ENCODE data around the gene CRPPA. TPM values are rescaled to one million over a fixed set of nuclear protein-coding genes. Genes with fewer than 3 reads are reported as not detected.

Gene CRPPA
- total and polyA plus RNA-seq, 2 of the 4 experiments (the other 2 are of a cell fraction): 0.67 to 1.3 TPM

GRCh38 chr7:16422917-16423316, 1.6 kb upstream of the CRPPA start:
- Histone ChIP-seq H3K14ac (replicated peaks; ENCODE audit: low read depth, low read length) (peak overlapping the region; percentile 10; the same call in 1 of the 2 replicates), H3K18ac (ENCODE audit: low read depth, low read length) (peak overlapping the region; percentile 85), H2BK15ac (ENCODE audit: low read depth, low read length) (peak overlapping the region; percentile 78; the same call in 2 of the 3 replicates), H2BK5ac (ENCODE audit: low read depth, low read length, poor library complexity, severe bottlenecking) (peak overlapping the region; percentile 53), H3K9me3 (ENCODE audit: control insufficient read depth, insufficient read depth, low read length) (no peaks in the 10 kb centered on the region), H4K8ac (ENCODE audit: low read depth in 2 of 2, low read length in 2 of 2) (peak overlapping the region in 1 of 2 experiments; percentile 54; a peak in 2 of 4 replicates), H3K4ac (ENCODE audit: low read depth, low read length) (peak overlapping the region; percentile 71), H2BK120ac (ENCODE audit: low read depth, low read length) (peak overlapping the region; percentile 86), H3K36me3 (ENCODE audit: control insufficient read depth, insufficient read depth, low read length) (no peaks in the 10 kb centered on the region), H3K79me1 (ENCODE audit: low read depth in 1 of 2, low read length in 2 of 2) (peaks cover 0 to 8% of the 10 kb centered on the region in 2 experiments; a peak in 2 of 4 replicates), H4K5ac (ENCODE audit: low read depth, low read length) (peak overlapping the region; percentile 92), H4K20me1 (ENCODE audit: insufficient read depth, low read length) (no peaks in the 10 kb centered on the region), H2AFZ (replicated peaks; ENCODE audit: low read length, poor library complexity) (no peak overlapping the region), H4K91ac (ENCODE audit: insufficient read depth, low read depth, low read length) (peak overlapping the region; percentile 70), H3K4me3 (ENCODE audit: insufficient read depth, low read depth, low read length) (no peak overlapping the region), H2AK5ac (ENCODE audit: low read depth, low read length) (peak overlapping the region; percentile 1; the same call in 1 of the 2 replicates), H3K27me3 (ENCODE audit: control insufficient read depth, insufficient read depth, low read length) (no peaks in the 10 kb centered on the region), H3K4me2 (ENCODE audit: low read depth, low read length) (no peak overlapping the region), H3K56ac (ENCODE audit: extremely low read depth, insufficient read depth, low read length) (no peak overlapping the region), H3K27ac (ENCODE audit: insufficient read depth, low read length) (peak overlapping the region; percentile 43; the same call in 1 of the 2 replicates), H3K4me1 (ENCODE audit: control insufficient read depth, insufficient read depth, low read length) (peaks cover 11% of the 10 kb centered on the region), H2BK20ac (ENCODE audit: low read depth, low read length) (peak overlapping the region; percentile 83), H3K9me1 (ENCODE audit: insufficient read depth, low read length) (peaks cover 8% of the 10 kb centered on the region), H3K9ac (ENCODE audit: low read depth, low read length) (no peak overlapping the region), H2AK9ac (replicated peaks; ENCODE audit: low read depth, low read length, poor library complexity) (no peak overlapping the region), H3K23ac (ENCODE audit: low read depth, low read length) (peak overlapping the region; percentile 52; the same call in 1 of the 2 replicates)
- BruUV-seq (replicated peaks): no TSS peak
- in situ Hi-C loops (cut with MboI; ENCODE audit: low sequenced_read_pairs) (no loop called here), dilution Hi-C loops (cut with HindIII; ENCODE audit: low sequenced_read_pairs, unreplicated experiment) (no loop called here), intact Hi-C loops (cut with micrococcal nuclease) (loop anchor here (10.0 kb wide), 1 partner anchor 492 kb away; no protein-coding TSS in a partner anchor)
- no peak for ATAC-seq (ENCODE audit: low read depth)
- WGBS, 2 experiments (ENCODE audit: extremely low coverage in 2 of 2, insufficient read length in 1 of 2): no CpG with 5 or more reads among the region's 3 CpGs
- POLR2A ChIA-PET (ENCODE audit: unreplicated experiment): no interaction called here
- no peak for TF ChIP-seq USF2 (IDR thresholded peaks at IDR 0.05; ENCODE audit: low read depth, low read length)
- no peak for TF ChIP-seq SMC3 (IDR thresholded peaks at IDR 0.05; ENCODE audit: low read depth, low read length)
- TF ChIP-seq ELK1 (IDR thresholded peaks at IDR 0.05; ENCODE audit: borderline replicate concordance, low read depth, low read length): no peak
- TF ChIP-seq CEBPB (IDR thresholded peaks at IDR 0.05; ENCODE audit: low read depth, low read length): no peak
- no peak for TF ChIP-seq NFE2L2 (IDR thresholded peaks at IDR 0.05; ENCODE audit: low read depth, low read length)
- TF ChIP-seq FOS (IDR thresholded peaks at IDR 0.05; ENCODE audit: low read depth, low read length): no peak
- TF ChIP-seq RCOR1 (IDR thresholded peaks at IDR 0.05; ENCODE audit: insufficient replicate concordance, low read length): no peak
- no peak for TF ChIP-seq RFX5 (IDR thresholded peaks at IDR 0.05; ENCODE audit: low read depth, low read length)
- CTCF ChIA-PET: no interaction called here
- no peak for DNase-seq

Data from IMR-90 (cell line).